Suprapubic skin (tissue), 4 donors: ENCODE results near the gene SIGLEC6. TPM values are rescaled to one million over a fixed set of nuclear protein-coding genes. Genes with fewer than 3 reads are reported as not detected.

ENCODE experiments used
- DNase-seq, 2 donors: peaks; one replicate each; pipeline ENCODE4 v3.0.0-alpha.2; 2019; ENCODE audit warnings: low spot score in 2 of 2
- H3K27ac ChIP-seq: fragments of 200-600 bp; sonication (generic); one replicate; pipeline ENCODE4 v1.5.1; 2019
- H3K27me3 ChIP-seq: fragments of 200-600 bp; sonication (generic); one replicate; pipeline ENCODE4 v1.5.1; 2019
- H3K36me3 ChIP-seq: fragments of 200-600 bp; sonication (generic); one replicate; pipeline ENCODE4 v1.5.1; 2019
- H3K4me1 ChIP-seq: fragments of 200-600 bp; sonication (generic); one replicate; pipeline ENCODE4 v1.5.1; 2019
- H3K4me3 ChIP-seq: fragments of 200-600 bp; sonication (generic); one replicate; pipeline ENCODE4 v1.5.1; 2019; ENCODE audit warnings: mild to moderate bottlenecking
- H3K9me3 ChIP-seq: fragments of 200-600 bp; sonication (generic); one replicate; pipeline ENCODE4 v1.5.1; 2019
- CTCF ChIP-seq, 2 donors: fragments of 200-600 bp in 1 of 2; fragments of 450-650 bp in 1 of 2; sonication (generic) in 1 of 2; IDR thresholded peaks; one replicate each; pipeline ENCODE4 v1.5.1; 2016 to 2019; ENCODE audit warnings: antibody characterized with exemption in 2 of 2, mild to moderate bottlenecking in 1 of 2, moderate library complexity in 1 of 2
- EP300 ChIP-seq: sonication (generic); formaldehyde crosslinking; IDR thresholded peaks from one replicate; pipeline ENCODE4 v1.6.1; 2017; ENCODE audit warnings: antibody characterized with exemption
- POLR2A ChIP-seq, 2 donors: fragments of 450-650 bp; IDR thresholded peaks; one replicate each; pipeline ENCODE4 v1.6.1; 2017; ENCODE audit warnings: antibody characterized with exemption in 2 of 2, mild to moderate bottlenecking in 2 of 2, moderate library complexity in 2 of 2
- POLR2AphosphoS5 ChIP-seq, 3 donors: sonication (generic); formaldehyde crosslinking; IDR thresholded peaks; one replicate each; pipeline ENCODE4 v1.6.1; 2017; ENCODE audit warnings: antibody characterized with exemption in 3 of 3
- WGBS: methylation state at CpG from one replicate; pipeline ENCODE4 v1.1.5; 2018; 5-methylcytosine and 5-hydroxymethylcytosine counted together
- total RNA-seq, 4 donors: library from RNA; depleted of rRNA; stranded (reverse); fragments of >200 nt; gene quantifications; one replicate each; pipeline ENCODE4 v1.1.0, GENCODE V29; 2016

SIGLEC6 gene
- total RNA-seq, 4 donors from 2014 or later, result 0.26 to 0.30 TPM; not detected in 2

- H3K36me3 ChIP-seq, result no peaks in the 10 kb centered on the region
- no peak for TF ChIP-seq CTCF (IDR thresholded peaks at IDR 0.05)
- TF ChIP-seq EP300, result no peak
- TF ChIP-seq POLR2AphosphoS5 (IDR thresholded peaks at IDR 0.05), result no peak
- H3K27me3 ChIP-seq, result peaks cover 34% of the 10 kb centered on the region
These were observed 21.1 kb upstream of the SIGLEC6 start for GRCh38 chr19:51552608-51552995.

GRCh38 chr19:51551673-51552432, 20.4 kb upstream of the SIGLEC6 start:
- H3K36me3 ChIP-seq, result no peaks in the 10 kb centered on the region
- no peak overlapping the region for H3K27ac ChIP-seq
- TF ChIP-seq POLR2A (IDR thresholded peaks at IDR 0.05) (no peak), POLR2AphosphoS5 (IDR thresholded peaks at IDR 0.05) (no peak), EP300 (no peak), CTCF (IDR thresholded peaks at IDR 0.05) (no peak)
- no peak overlapping the region for H3K4me3 ChIP-seq
- H3K27me3 ChIP-seq, result peaks cover 37% of the 10 kb centered on the region
- no peaks in the 10 kb centered on the region for H3K9me3 ChIP-seq
- DNase-seq, result no peak
- H3K4me1 ChIP-seq, result no peaks in the 10 kb centered on the region
- 57% methylated on average over 3 of the region's 3 CpGs for WGBS

More at GRCh38 chr19:51552608-51552995, 21.1 kb upstream of the SIGLEC6 start:
- no peak overlapping the region for H3K27ac ChIP-seq
- H3K4me3 ChIP-seq, result no peak overlapping the region
- H3K9me3 ChIP-seq, result no peaks in the 10 kb centered on the region
- DNase-seq, result no peak
- H3K4me1 ChIP-seq, result no peaks in the 10 kb centered on the region
- 20% methylated on average over 1 of the region's 1 CpG for WGBS

GRCh38 chr19:51550848-51551672, 19.6 kb upstream of the SIGLEC6 start:
- H3K9me3 ChIP-seq, result no peaks in the 10 kb centered on the region
- no peak for DNase-seq
- H3K4me1 ChIP-seq, result no peaks in the 10 kb centered on the region
- no peak overlapping the region for H3K27ac ChIP-seq
- TF ChIP-seq EP300, result no peak
- no peak for TF ChIP-seq POLR2AphosphoS5 (IDR thresholded peaks at IDR 0.05)
- TF ChIP-seq CTCF (IDR thresholded peaks at IDR 0.05), result no peak
- no peak for TF ChIP-seq POLR2A (IDR thresholded peaks at IDR 0.05)
- WGBS, result 85% methylated on average over 20 of the region's 20 CpGs
- H3K36me3 ChIP-seq, result no peaks in the 10 kb centered on the region
- H3K4me3 ChIP-seq, result no peak overlapping the region
- peaks cover 31% of the 10 kb centered on the region for H3K27me3 ChIP-seq

- TF ChIP-seq CTCF (IDR thresholded peaks at IDR 0.05) (no peak), POLR2A (IDR thresholded peaks at IDR 0.05) (no peak), EP300 (no peak), POLR2AphosphoS5 (IDR thresholded peaks at IDR 0.05) (no peak)
- DNase-seq, result no peak
- Histone ChIP-seq H3K27me3 (peaks cover 32% of the 10 kb centered on the region), H3K4me3 (no peak overlapping the region), H3K27ac (no peak overlapping the region), H3K4me1 (no peaks in the 10 kb centered on the region), H3K36me3 (no peaks in the 10 kb centered on the region), H3K9me3 (no peaks in the 10 kb centered on the region)
- WGBS, result 62% methylated on average over 8 of the region's 8 CpGs
These were observed 18.3 kb upstream of the SIGLEC6 start for GRCh38 chr19:51549533-51550324.
